ENCODE results near the gene ARFGAP1. TPM values are rescaled to one million over a fixed set of nuclear protein-coding genes. Genes with fewer than 3 reads are reported as not detected.

Gene ARFGAP1
- total RNA-seq, 1 experiment from 2014 or later, result 207 TPM

DNA sequence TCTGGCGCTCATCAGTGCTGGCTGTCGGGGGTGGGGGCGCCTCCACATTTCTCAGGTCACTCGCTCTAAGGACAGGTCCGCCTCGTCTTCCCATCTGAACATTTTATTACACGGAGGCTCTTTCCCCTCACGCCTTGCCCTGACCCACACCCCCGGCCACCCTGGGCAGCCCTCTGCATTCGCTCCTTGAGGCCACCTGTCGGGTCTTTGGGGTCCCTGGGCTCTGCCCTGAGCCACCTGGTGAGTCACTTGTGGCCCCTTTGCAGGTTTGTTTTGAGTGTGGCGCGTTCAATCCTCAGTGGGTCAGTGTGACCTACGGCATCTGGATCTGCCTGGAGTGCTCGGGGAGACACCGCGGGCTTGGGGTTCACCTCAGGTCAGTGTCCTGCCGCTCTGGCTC lies 3.2 kb downstream of the ARFGAP1 start:
- no peak for DNase-seq (ENCODE audit: low spot score)
- peaks cover 14% of the 10 kb centered on the region for H3K4me1 Mint-ChIP-seq
- H3K36me3 Mint-ChIP-seq, result peaks cover 27% of the 10 kb centered on the region
- no peak for ATAC-seq
- H3K27me3 Mint-ChIP-seq (ENCODE audit: low read depth), result no peaks in the 10 kb centered on the region
- CTCF ChIA-PET, result interaction anchor here (1.2 kb wide), 1 partner anchor 53 kb away, joined by 4 read pairs; no protein-coding TSS in a partner anchor
- POLR2A ChIA-PET, result no interaction called here
- H3K4me3 Mint-ChIP-seq, result no peak overlapping the region
- H3K27ac Mint-ChIP-seq, result no peak overlapping the region
- H3K9me3 Mint-ChIP-seq, result no peaks in the 10 kb centered on the region
- no peak for TF ChIP-seq NR1H2 (CRISPR knock-in tag; IDR thresholded peaks at IDR 0.05)
- TF ChIP-seq, protein P1, sequence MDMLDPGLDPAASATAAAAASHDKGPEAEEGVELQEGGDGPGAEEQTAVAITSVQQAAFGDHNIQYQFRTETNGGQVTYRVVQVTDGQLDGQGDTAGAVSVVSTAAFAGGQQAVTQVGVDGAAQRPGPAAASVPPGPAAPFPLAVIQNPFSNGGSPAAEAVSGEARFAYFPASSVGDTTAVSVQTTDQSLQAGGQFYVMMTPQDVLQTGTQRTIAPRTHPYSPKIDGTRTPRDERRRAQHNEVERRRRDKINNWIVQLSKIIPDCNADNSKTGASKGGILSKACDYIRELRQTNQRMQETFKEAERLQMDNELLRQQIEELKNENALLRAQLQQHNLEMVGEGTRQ (CRISPR knock-in tag; IDR thresholded peaks at IDR 0.05), result no peak
- TF ChIP-seq NFATC4 (CRISPR knock-in tag; IDR thresholded peaks at IDR 0.05), result no peak
- TF ChIP-seq, protein P2, sequence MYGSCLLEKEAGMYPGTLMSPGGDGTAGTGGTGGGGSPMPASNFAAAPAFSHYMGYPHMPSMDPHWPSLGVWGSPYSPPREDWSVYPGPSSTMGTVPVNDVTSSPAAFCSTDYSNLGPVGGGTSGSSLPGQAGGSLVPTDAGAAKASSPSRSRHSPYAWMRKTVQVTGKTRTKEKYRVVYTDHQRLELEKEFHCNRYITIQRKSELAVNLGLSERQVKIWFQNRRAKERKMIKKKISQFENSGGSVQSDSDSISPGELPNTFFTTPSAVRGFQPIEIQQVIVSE (CRISPR knock-in tag; IDR thresholded peaks at IDR 0.05; ENCODE audit: borderline replicate concordance), result no peak
- no peak for TF ChIP-seq CREB1 (CRISPR knock-in tag; IDR thresholded peaks at IDR 0.05)
- no peak for TF ChIP-seq SMAD4 (CRISPR knock-in tag; IDR thresholded peaks at IDR 0.05)

DNA sequence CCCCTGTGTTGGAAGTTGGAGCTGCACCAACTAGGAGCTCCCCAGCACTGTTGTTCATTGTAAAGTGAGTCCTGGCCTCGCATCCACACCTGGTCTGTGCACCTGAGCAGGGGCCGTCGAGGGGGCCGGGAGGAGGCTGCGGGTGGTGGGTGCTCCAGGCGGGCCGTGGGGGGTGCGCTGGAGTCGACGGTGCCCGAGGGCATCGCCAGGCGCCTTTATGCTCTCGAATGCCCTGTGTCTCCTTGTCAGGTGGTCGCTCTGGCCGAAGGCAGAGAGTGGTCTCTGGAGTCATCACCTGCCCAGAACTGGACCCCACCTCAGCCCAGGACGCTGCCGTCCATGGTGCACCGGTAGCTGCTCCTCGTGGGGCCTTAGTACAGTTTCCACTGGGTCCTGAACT lies 4.3 kb downstream of the ARFGAP1 start:
- Mint-ChIP-seq H3K4me3 (no peak overlapping the region), H3K36me3 (peaks cover 27% of the 10 kb centered on the region), H3K27me3 (ENCODE audit: low read depth) (no peaks in the 10 kb centered on the region), H3K27ac (no peak overlapping the region), H3K4me1 (peaks cover 9% of the 10 kb centered on the region), H3K9me3 (no peaks in the 10 kb centered on the region)
- POLR2A ChIA-PET, result no interaction called here
- CTCF ChIA-PET, result interaction anchor here (0.5 to 1.2 kb wide), 6 partner anchors 14 to 704 kb away, joined by 3 to 5 read pairs (median 3); no protein-coding TSS in a partner anchor
- TF ChIP-seq NFATC4 (CRISPR knock-in tag; IDR thresholded peaks at IDR 0.05), result no peak
- no peak for ATAC-seq
- no peak for DNase-seq (ENCODE audit: low spot score)

DNA sequence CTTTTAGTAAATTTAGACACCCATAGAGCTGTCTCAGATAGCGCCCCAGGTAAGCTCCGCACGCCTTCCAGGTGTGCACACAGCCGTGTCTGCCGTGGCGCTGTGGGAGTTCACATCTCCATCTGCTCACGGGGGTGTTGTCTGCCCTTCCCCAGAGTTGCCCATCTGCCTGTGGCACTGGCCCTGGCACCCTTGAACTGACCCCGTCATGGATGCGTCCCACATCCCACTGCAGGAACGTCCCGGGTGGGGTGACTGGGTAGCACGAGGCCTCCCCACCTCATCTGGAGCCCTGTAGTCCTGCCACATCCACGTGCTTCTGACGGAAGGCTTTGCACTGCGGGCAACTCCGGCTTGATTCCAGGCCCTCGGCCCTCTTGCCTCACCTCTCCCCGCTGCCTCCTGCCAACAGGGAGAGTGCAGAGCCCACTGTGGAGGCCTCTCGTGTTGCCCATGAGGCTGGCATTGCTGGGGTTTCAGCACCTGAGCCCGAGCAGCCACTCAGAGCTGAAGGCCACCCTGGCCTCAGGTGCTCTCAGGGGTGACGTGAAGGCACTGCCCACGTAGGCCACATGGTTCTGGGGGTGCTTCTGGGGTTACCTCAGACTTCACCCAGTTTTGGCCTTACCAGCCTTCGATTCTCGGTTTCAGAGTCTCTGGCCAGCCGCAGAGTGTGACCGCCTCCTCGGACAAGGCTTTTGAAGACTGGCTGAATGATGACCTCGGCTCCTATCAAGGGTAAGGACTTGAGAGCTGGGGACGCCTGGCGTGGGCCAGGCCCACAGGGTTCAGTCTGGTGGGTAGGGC lies 5.1 kb downstream of the ARFGAP1 start:
- ATAC-seq, result no peak
- H3K4me1 Mint-ChIP-seq, result peaks cover 9% of the 10 kb centered on the region
- H3K27ac Mint-ChIP-seq, result no peak overlapping the region
- ChIA-PET POLR2A (no interaction called here), CTCF (interaction anchor here (1.0 to 1.1 kb wide), 2 partner anchors 18 to 47 kb away, joined by 3 to 5 read pairs; no protein-coding TSS in a partner anchor)
- H3K4me3 Mint-ChIP-seq, result no peak overlapping the region
- no peaks in the 10 kb centered on the region for H3K9me3 Mint-ChIP-seq
- H3K27me3 Mint-ChIP-seq (ENCODE audit: low read depth), result no peaks in the 10 kb centered on the region
- peaks cover 27% of the 10 kb centered on the region for H3K36me3 Mint-ChIP-seq
- DNase-seq (ENCODE audit: low spot score), result no peak
- TF ChIP-seq EMX1 (CRISPR knock-in tag; IDR thresholded peaks at IDR 0.05) (no peak), NFATC4 (CRISPR knock-in tag; IDR thresholded peaks at IDR 0.05) (no peak), NR3C1 (CRISPR knock-in tag; conservative IDR thresholded peaks at IDR 0.05; ENCODE audit: low read depth) (no peak), RELA (CRISPR knock-in tag; IDR thresholded peaks at IDR 0.05; ENCODE audit: borderline replicate concordance) (no peak), ZNF671 (CRISPR knock-in tag; IDR thresholded peaks at IDR 0.05) (no peak), TEAD4 (CRISPR knock-in tag; IDR thresholded peaks at IDR 0.05) (no peak), HMGA2 (CRISPR knock-in tag; IDR thresholded peaks at IDR 0.05) (no peak), CBFB (CRISPR knock-in tag; IDR thresholded peaks at IDR 0.05; ENCODE audit: low read depth) (no peak), ZNF219 (CRISPR knock-in tag; IDR thresholded peaks at IDR 0.05; ENCODE audit: borderline replicate concordance) (no peak)
- TF ChIP-seq, protein P3, sequence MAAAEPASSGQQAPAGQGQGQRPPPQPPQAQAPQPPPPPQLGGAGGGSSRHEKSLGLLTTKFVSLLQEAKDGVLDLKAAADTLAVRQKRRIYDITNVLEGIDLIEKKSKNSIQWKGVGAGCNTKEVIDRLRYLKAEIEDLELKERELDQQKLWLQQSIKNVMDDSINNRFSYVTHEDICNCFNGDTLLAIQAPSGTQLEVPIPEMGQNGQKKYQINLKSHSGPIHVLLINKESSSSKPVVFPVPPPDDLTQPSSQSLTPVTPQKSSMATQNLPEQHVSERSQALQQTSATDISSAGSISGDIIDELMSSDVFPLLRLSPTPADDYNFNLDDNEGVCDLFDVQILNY (CRISPR knock-in tag; IDR thresholded peaks at IDR 0.05), result no peak
- TF ChIP-seq, protein P4, sequence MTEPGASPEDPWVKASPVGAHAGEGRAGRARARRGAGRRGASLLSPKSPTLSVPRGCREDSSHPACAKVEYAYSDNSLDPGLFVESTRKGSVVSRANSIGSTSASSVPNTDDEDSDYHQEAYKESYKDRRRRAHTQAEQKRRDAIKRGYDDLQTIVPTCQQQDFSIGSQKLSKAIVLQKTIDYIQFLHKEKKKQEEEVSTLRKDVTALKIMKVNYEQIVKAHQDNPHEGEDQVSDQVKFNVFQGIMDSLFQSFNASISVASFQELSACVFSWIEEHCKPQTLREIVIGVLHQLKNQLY (CRISPR knock-in tag; IDR thresholded peaks at IDR 0.05), result no peak
- TF ChIP-seq, protein P5, sequence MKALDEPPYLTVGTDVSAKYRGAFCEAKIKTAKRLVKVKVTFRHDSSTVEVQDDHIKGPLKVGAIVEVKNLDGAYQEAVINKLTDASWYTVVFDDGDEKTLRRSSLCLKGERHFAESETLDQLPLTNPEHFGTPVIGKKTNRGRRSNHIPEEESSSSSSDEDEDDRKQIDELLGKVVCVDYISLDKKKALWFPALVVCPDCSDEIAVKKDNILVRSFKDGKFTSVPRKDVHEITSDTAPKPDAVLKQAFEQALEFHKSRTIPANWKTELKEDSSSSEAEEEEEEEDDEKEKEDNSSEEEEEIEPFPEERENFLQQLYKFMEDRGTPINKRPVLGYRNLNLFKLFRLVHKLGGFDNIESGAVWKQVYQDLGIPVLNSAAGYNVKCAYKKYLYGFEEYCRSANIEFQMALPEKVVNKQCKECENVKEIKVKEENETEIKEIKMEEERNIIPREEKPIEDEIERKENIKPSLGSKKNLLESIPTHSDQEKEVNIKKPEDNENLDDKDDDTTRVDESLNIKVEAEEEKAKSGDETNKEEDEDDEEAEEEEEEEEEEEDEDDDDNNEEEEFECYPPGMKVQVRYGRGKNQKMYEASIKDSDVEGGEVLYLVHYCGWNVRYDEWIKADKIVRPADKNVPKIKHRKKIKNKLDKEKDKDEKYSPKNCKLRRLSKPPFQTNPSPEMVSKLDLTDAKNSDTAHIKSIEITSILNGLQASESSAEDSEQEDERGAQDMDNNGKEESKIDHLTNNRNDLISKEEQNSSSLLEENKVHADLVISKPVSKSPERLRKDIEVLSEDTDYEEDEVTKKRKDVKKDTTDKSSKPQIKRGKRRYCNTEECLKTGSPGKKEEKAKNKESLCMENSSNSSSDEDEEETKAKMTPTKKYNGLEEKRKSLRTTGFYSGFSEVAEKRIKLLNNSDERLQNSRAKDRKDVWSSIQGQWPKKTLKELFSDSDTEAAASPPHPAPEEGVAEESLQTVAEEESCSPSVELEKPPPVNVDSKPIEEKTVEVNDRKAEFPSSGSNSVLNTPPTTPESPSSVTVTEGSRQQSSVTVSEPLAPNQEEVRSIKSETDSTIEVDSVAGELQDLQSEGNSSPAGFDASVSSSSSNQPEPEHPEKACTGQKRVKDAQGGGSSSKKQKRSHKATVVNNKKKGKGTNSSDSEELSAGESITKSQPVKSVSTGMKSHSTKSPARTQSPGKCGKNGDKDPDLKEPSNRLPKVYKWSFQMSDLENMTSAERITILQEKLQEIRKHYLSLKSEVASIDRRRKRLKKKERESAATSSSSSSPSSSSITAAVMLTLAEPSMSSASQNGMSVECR (CRISPR knock-in tag; IDR thresholded peaks at IDR 0.05; ENCODE audit: borderline replicate concordance), result no peak
- TF ChIP-seq, protein P6, sequence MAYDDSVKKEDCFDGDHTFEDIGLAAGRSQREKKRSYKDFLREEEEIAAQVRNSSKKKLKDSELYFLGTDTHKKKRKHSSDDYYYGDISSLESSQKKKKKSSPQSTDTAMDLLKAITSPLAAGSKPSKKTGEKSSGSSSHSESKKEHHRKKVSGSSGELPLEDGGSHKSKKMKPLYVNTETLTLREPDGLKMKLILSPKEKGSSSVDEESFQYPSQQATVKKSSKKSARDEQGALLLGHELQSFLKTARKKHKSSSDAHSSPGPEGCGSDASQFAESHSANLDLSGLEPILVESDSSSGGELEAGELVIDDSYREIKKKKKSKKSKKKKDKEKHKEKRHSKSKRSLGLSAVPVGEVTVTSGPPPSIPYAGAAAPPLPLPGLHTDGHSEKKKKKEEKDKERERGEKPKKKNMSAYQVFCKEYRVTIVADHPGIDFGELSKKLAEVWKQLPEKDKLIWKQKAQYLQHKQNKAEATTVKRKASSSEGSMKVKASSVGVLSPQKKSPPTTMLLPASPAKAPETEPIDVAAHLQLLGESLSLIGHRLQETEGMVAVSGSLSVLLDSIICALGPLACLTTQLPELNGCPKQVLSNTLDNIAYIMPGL (CRISPR knock-in tag; IDR thresholded peaks at IDR 0.05), result no peak
- TF ChIP-seq, protein P7, sequence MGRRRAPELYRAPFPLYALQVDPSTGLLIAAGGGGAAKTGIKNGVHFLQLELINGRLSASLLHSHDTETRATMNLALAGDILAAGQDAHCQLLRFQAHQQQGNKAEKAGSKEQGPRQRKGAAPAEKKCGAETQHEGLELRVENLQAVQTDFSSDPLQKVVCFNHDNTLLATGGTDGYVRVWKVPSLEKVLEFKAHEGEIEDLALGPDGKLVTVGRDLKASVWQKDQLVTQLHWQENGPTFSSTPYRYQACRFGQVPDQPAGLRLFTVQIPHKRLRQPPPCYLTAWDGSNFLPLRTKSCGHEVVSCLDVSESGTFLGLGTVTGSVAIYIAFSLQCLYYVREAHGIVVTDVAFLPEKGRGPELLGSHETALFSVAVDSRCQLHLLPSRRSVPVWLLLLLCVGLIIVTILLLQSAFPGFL (CRISPR knock-in tag; IDR thresholded peaks at IDR 0.05; ENCODE audit: borderline replicate concordance), result no peak
